GM18858 (cell line): ENCODE results near the gene DNLZ.

ENCODE experiments used
- ATAC-seq: cut with Tn5 transposase; IDR thresholded peaks from one replicate; pipeline ENCODE4 v1.9.1; 2021; ENCODE audit not compliant: unreplicated experiment

DNLZ gene

DNA sequence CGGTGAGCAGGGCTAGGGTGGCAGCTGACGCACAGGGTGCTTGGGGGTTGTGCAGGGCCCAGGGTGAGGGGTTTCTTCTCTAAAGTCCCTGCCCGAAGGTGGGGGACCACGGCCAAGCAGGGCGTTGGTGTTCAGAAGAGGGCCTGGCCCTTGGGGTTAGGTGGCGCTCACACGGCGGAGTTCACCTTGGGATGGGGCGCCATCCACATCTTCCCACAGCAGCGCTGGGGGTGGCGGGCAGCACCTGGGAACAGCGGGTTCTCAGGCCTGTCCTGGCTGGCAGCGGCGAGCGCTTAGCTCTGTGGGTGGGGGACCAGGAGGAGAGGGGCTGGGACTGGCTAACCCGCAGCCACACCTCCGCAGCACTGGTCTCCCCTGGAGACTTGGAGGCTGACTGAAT lies 30.1 kb downstream of the DNLZ start:
- ATAC-seq, result no peak

DNA sequence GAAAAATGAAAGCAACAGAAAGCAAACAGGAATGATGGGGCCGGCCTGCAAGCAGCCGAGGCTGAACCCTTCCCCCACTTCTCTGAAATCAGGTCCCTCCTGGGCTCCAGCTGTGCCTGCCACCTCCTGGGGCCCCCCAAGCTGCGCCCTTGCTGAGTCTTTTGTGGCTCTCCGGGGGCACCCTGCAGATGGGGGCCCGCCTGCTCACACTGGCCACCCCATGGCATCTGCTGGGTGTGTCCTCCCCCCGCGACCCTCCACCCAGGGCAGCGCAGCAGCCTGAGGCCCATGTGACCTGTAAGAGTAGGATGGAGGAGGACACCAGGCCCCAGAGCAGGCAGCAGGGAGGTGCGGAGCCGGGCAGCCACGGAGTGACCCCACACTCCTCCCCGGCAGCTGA lies 30.5 kb downstream of the DNLZ start:
- no peak for ATAC-seq

DNA sequence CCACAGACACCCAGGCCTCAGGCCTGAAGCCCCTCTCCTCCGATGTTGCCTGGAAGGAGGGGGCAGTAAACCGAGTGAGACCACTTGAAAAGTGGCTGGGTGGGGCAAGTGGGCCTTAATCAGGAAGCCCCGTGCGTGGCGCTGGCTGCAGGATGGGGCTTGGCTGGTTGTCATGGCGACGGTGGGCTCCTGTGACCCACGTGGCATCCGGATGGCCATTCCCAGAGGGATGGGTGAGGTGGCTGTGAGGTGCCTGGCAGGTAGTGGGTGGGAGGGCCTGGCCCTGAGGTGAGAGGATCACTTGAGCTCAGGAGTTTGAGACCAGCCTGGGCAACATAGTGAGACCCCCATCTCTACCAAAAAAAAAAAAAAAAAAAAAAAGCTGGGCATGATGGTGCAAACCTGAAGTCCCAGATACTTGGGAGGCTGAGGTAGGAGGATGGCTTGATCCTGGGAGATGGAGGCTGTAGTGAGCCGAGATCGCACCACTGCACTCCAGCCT lies 31.0 kb downstream of the DNLZ start:
- no peak for ATAC-seq

DNA sequence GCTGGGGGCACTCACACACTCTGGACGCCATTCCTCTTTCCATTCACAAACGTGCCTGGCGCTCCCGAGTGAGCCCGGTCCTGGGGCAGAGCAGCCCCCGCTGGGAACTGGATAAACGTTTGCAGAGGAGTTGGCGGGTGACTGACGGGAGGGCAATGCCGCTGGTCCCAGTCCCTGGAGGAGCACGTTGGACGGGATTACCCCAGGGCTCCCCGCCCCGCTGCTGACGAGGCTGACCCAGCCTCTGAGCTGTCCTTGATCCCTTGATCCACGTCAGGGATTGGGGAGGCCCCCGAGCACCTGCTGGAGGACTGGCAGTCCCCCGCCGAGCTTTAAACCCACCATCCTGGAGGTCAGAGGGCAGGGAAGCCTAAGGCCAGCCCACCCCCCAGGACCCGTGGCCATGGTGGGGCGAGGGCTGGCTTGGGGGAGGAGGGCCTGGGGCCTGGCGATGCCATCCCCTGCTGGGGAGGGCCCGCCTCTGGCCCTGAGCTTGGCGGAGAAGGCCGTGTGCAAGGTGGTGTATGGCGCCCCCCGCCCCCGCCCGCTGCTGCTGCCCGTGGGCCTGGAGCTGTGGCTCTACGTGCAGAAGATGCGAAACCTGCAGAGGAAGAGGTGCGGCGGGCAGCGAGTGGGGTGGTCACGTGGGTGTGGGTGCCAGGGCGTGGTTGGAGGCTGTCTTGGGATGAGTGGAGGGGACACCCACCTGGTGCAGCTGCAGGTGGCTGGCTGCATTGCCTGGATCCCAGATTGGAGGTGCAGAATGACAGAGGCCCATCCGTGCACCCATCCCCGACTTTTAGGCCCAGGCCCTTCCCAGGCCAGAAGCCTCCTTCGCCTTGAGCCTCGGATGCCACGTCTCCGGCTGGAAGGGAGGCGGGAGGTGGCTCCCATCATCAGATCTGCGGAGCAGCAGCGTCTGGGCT lies 31.7 kb downstream of the DNLZ start:
- ATAC-seq, result no peak

DNA sequence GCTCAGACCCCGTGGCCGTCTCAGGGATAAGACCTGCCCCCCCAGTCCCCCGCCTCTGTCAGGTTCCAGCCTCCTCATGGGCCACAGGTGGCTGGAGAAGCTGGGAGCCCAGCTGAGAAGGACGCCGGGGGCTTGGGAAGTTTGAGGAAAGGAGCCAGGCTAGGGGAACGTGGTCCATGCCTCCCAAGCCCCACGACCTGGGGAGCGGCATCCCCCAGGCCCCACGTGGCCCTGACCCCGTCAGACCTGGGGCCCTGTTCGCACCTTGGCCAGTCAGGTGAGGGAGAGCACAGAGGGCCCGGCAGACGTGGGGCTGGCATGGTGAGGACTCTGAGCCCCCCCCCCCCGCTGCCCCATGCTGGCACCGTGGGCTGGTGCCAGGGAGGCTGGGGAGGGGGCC lies 32.5 kb downstream of the DNLZ start:
- no peak for ATAC-seq

DNA sequence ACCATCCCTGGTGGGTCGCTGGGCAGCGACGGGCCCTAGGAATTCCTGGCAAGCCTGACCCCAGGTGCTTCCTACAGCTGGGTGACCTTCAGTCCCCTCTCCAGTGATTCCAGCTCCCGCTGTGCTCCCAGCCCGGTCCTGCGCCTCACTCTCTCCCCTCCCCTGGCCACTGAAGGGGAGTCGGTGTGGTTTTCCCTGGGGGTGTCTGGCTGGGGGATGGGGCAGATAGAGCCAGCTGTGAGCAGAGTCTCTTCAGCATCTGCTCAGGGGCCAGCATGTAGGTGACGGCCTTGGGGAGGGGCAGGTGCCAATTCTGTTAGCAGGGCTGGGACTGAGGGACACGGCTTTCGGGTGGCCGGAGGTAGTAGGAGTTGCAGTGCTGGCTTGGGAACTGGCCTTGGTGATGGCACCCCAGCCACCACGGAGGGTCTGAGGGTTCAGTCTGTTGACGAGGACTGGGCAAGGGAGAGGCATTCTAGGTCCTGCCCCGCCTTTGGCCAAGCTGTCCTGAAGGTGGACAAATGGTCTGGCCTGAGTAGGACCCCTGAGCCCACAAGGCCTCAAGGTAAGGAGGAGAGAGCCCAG lies 33.0 kb downstream of the DNLZ start:
- no peak for ATAC-seq

DNA sequence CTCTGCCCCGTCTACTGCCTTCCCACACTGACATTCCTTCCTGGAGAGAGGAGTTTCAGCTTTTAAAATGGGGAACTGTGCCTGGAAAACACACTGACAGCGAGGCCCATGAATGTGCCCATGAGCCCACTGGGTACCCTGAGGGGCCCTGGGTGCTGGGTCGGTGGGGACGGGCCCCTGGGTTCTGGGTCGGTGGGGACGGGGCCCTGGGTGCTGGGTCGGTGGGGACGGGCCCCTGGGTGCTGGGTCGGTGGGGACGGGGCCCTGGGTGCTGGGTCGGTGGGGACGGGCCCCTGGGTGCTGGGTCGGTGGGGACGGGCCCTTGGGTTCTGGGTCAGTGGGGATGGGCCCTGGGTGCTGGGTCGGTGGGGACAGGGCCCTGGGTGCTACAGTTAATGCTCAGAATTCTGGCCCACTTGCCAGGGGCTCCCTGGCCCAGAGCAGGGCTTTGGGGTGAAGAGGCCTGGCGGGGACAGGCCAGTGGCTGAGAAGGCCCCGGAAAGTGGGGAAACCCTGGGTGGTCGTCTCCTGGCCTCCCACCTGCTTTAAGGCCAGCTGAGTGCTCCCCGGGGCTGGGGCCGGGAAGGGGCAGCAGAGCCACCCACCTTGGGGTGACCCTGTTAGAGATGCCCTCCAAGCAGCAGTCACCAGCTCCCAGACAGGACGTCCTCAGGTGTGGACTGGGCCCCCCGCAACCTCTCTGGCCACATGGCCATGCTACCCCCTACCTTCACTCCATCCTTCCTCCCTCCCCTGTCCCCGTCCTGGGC lies 33.7 kb downstream of the DNLZ start:
- no peak for ATAC-seq

DNA sequence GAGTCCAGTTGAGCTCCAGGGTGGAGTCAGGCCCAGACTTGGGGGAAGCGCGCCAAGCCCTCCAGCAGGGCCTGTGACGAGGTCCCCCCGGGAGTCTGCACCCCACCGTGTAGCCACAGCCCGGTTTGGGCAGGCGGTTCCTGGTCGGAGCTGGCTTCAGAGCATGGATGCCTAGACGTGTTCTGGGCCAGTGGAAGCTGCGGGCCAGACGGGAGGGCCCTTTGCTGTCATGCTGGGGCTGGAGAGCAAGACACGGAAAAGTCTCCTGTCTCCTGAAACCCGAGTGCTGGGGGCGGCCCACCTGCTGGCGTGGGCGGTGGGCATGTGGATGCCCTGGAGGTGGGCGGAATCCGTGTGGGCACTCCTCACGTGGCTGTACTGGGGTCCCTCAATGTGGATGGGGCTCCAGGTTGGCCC lies 34.3 kb downstream of the DNLZ start:
- no peak for ATAC-seq

DNA sequence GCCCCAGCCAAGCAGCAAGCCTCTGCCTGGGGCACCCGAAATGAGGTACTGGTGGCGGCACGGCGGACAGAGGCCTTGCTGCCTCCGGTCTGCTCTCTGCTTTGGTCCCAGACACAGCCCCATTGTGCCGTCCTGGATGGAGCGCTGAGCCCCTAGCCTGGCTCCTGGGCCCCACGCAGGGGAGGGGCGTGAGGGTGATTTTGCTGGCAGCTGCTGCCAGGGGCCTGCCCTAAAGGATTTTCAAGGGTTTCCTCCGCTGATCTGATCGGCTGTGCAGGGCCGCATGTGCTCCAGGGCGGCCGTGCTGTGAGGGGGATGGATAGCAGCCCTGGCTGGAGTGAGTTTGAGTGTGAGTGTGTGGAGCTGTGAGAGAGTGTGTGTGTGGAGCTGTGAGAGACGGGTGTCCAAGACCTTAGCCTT lies 34.9 kb downstream of the DNLZ start:
- no peak for ATAC-seq

DNA sequence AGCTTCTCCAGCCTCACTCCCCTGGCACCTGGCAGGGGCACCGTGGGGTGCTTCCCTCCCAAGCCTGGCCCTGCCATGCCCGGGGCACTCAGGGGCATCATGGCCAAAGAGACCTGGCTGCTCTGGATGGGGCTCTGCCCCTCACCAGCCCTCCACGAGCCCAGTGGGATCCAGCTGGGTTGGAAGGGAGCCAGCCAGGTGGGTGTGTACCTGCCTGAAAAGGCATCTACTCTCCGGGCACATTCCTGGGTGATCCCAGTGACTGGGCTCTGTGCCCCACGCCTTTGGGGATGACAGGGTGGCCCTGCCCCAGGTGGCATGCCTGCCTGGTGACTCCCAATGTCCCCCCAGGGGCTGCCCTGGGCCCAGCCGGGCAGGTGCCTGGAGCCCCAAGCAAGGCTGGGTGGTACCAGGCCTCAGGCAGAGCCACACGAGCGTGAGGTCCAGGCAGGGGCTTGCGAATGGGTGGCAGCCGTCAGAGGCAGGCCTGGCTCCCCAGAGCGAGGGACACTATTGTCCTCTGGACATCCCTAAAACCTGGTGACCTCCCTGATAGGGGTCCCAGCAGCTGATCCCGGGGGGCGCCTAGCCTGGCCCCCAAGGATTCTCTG lies 35.4 kb downstream of the DNLZ start:
- no peak for ATAC-seq

DNA sequence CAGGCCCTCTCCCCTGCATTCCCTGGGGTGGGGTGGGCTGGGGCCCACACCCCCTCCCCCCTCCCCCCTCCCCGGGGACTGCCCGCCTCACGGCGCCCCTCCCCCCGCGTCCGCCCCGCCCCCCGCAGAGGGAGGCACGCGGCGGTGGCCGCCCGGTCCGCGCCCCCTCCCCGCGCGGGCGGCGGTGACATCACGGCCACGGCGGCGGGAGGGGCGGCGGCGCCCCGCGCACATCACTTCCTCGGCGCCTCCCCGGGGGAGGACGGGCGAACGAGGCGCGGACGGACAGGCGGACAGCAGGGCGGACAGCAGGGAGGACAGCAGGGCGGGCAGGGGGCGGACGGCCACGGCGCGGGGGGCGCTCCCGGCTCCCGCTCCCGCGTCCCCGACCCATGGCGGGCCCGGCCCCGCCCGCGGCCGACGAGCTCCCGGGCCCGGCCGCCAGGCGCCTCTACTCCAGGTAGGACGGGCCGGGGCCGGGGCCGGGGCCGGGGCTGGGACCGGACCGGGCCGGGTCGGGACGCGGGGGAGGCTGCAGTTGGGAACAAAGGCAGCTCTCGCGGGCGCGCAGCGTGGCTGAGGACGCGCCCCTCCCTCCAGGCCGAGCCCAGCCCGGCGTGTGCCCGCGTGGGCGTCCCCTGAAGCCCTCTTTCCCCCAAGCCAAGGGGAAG lies 36.1 kb downstream of the DNLZ start, which contains the start of gene GPSM1:
Gene GPSM1, plus strand, starts transcription at position 236 of the 671 bp plus-strand sequence. Its CDS starts 157 bp downstream, at position 393.
- ATAC-seq, result no peak

DNA sequence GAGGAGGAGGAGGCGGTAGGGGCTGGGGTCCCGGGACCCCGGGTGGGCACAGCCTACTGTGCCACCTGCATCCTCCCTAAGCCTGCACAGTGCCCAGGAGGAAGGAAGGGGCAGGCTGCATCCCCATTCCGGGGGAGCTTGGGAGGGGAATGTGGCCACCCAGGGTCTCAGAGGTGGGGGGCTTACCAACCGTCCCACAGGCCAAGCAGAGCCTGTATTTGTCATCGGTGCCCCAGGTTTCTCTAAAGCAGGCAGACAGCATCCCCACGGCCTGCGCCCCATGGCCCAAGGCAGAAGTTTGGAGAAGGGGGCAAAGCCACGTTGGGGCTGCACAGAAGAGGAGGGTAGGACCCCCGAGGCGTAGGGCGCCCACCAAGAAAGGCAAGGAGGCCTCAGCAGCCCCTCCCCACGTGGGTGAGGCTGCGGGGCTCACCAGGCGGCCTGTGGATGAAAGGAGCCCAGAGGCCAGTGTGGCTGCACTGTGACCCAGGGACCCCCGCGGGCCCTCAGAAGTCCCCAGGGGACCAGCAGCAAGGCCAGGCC lies 36.7 kb downstream of the DNLZ start:
- no peak for ATAC-seq

DNA sequence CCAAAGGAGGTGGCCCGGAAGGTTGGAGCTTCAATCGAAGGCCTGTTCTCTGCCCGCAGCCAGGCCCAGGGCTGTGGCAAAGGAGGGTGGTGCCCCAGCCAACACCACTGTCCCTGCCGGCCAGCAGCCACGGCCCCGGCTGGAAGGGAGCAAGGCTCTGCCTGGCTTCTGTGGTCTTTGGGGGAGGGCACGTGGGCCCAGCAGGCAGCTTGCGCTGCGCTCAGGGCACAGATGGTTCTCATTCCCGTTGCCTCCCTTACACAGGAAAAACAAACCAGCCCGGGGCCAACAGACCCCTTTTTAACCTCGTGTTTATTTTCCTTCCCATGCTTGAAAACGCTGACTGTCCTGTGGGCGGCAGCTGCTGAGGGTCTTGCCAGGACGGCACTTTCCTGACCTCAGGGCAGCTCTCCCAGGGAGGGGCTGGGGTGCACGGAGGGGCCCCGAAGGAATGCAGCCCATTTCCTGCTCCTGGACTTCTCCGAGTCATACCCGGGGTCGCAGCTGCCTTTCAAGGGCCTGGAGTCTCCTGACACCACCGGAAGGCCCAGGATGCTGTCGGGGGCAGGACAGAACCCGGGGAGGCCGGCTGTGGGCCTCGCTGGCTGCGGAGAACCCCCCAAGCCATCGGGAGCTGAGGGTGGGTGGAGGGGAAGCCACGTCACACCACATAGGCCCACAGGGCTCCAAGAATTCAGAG lies 37.3 kb downstream of the DNLZ start:
- ATAC-seq, result no peak

DNA sequence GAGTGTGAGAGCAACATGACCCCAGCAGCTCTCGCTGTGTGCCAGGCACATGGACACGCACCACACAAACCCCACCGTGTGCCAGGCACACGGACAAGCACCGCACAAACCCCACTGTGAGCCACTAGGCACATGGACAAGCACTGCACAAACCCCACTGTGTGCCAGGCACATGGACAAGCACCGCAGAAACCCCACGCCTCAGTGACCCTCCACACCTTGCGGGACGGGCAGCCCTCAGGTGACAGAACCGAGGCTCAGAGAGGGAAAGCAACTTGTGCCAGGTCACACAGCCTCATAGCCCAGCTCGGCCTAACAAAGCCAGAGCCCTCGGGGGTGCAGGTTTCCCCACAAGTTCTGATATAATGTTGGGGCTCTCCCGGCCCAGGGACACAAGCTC lies 38.2 kb downstream of the DNLZ start:
- ATAC-seq, result no peak

DNA sequence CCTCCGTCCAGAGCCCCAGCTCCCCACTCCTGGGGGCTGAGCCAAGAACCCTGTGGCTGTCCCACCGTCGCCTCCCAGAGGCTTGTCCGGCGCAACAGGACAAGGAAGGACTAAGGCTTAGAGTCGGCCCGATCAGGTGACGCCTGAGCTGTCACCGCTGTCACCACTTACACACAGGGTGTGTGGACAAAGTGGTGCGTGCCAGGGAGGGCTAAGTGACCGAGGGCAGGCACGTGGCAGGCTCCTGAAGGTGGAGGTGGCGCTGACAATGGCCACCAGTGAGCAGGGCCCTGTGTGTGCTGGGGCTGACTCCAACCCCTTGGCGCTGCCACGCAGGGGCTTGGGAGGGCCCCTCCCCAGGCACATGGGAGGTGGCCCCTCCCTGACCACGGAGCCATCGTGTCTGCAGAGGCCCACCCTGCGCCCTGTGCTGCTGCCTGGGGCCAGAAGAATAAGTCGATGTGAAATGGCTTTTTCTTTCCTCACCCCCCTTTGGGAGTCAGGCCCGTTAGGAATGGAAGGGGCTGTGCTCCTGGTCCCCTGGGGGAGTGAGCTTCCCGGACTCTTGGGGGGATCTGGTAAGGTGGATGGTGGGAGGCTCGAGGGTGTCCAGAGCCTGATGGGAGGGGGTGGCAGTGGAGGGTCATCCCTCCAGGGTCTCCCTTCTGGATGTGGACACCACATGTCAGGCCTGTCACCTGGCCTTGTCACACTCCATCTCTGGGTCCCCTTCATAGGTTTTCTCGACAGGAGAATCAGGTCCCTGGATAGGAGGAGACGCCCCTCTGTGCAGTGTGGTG lies 38.8 kb downstream of the DNLZ start:
- ATAC-seq, result no peak

DNA sequence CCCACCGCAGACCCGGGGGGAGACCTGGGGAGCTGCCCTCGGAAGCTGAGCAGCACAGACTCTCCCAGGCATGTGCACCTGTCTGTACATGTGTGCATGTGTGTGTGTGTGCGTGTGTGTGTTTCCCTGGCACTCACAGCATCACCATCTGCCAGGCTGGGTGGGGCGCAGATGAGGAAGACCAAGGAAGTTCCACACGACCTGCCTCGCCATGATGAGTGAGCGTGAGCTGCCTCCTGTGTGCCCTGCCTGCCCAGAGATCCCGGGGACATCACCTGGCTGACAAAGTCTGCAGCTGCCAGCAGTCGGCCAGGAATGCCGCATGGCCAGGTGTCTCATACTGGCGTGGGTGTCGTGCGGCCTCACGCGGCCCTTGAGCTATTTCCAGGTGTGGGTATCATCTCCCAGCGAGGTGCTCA lies 40.2 kb downstream of the DNLZ start:
- ATAC-seq, result no peak

DNA sequence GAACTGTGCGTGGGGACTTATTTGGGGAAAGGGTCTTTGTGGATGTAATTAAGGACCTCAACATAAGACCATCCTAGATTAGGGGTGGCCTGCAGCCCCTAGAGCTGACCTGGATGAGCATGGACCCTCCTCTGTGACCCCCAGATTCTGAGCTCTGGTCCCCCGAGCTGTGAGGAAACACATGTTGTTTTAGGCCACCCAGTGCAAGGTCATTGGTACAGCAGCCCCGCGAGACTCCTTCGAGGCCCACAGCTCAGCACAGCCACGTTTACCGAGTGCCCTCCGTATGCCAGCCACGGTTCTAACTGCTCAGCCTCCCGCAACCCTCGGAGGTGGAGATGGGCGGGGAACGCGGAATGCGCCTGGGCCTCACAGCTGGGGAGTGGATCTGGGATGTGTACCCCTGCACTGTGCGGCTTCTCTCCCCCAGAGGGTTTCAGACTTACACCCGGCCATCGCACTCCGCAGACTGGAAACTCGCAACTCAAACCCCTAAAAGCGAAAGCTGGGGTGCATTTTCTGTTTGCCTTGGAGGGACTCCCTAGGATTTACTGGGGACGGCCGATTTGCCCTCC lies 40.7 kb downstream of the DNLZ start:
- no peak for ATAC-seq

DNA sequence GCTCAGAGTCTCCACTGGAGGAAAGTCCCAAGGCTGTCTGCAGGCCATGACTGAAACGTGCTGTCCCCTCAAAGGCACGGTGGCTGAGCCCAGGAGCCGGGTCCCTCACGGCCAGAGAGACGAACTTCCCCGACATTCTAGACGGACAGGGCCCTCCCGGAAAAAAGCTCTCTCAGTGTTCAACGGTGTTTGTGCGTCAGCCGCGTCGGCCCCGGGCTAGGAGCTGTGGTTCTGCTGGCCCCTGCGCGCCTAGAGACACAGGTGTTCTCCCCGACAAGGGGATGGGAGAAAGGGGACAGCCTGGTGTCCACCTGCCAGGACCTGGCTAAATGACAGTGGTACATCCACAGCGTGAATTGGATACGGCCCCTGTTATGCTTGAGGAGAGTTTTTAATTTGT lies 42.0 kb downstream of the DNLZ start:
- ATAC-seq, result no peak
